Measurements from ENCODE around the gene LGI4.

Gene LGI4

GRCh38 chr19:35138305-35138892, 3.5 kb upstream of the LGI4 start, which contains the start of gene FXYD1:
Gene FXYD1, plus strand, starts transcription at chr19:35138824. Its CDS starts 1,256 bp downstream, at chr19:35140080.
- ATAC-seq (ENCODE audit: low read depth) (no peak), DNase-seq (ENCODE audit: low spot score) (no peak)
- no peak within 1 kb of the TSS for H3K4me3 ChIP-seq (ENCODE audit: severe bottlenecking)
- H3K27ac ChIP-seq (ENCODE audit: poor library complexity, severe bottlenecking): no peak within 1 kb of the TSS
- no peak for TF ChIP-seq CTCF (IDR thresholded peaks at IDR 0.05; ENCODE audit: poor library complexity, severe bottlenecking)
- H3K27me3 ChIP-seq (ENCODE audit: insufficient read depth, poor library complexity, severe bottlenecking): peaks cover 17% of the 10 kb centered on the region
- H3K4me1 ChIP-seq (ENCODE audit: insufficient read depth, poor library complexity, severe bottlenecking): peaks cover 4% of the 10 kb centered on the region
- H3K36me3 ChIP-seq (ENCODE audit: low read depth): no peaks in the 10 kb centered on the region
- no peaks in the 10 kb centered on the region for H3K9me3 ChIP-seq (ENCODE audit: severe bottlenecking)

GRCh38 chr19:35136977-35137702, 2.3 kb upstream of the LGI4 start:
- H3K4me1 ChIP-seq (ENCODE audit: insufficient read depth, poor library complexity, severe bottlenecking): no peaks in the 10 kb centered on the region
- ATAC-seq (ENCODE audit: low read depth): no peak

GRCh38 chr19:35136231-35136630, 1.4 kb upstream of the LGI4 start:
- TF ChIP-seq CTCF (IDR thresholded peaks at IDR 0.05; ENCODE audit: poor library complexity, severe bottlenecking): no peak
- H3K4me3 ChIP-seq (ENCODE audit: severe bottlenecking): no peak overlapping the region
- no peaks in the 10 kb centered on the region for H3K36me3 ChIP-seq (ENCODE audit: low read depth)
- DNase-seq (ENCODE audit: low spot score) (no peak), ATAC-seq (ENCODE audit: low read depth) (no peak)
- no peaks in the 10 kb centered on the region for H3K9me3 ChIP-seq (ENCODE audit: severe bottlenecking)
- no peaks in the 10 kb centered on the region for H3K4me1 ChIP-seq (ENCODE audit: insufficient read depth, poor library complexity, severe bottlenecking)
- no peak overlapping the region for H3K27ac ChIP-seq (ENCODE audit: poor library complexity, severe bottlenecking)
- H3K27me3 ChIP-seq (ENCODE audit: insufficient read depth, poor library complexity, severe bottlenecking): no peaks in the 10 kb centered on the region

More at GRCh38 chr19:35136977-35137702, 2.3 kb upstream of the LGI4 start:
- H3K9me3 ChIP-seq (ENCODE audit: severe bottlenecking): no peaks in the 10 kb centered on the region
- H3K27ac ChIP-seq (ENCODE audit: poor library complexity, severe bottlenecking): no peak overlapping the region
- no peak for TF ChIP-seq CTCF (IDR thresholded peaks at IDR 0.05; ENCODE audit: poor library complexity, severe bottlenecking)
- H3K36me3 ChIP-seq (ENCODE audit: low read depth): no peaks in the 10 kb centered on the region
- peaks cover 7% of the 10 kb centered on the region for H3K27me3 ChIP-seq (ENCODE audit: insufficient read depth, poor library complexity, severe bottlenecking)
- H3K4me3 ChIP-seq (ENCODE audit: severe bottlenecking): no peak overlapping the region
- DNase-seq (ENCODE audit: low spot score): no peak

- ATAC-seq (ENCODE audit: low read depth) (peak; percentile 83), DNase-seq (ENCODE audit: low spot score) (no peak)
- Histone ChIP-seq H3K4me3 (ENCODE audit: severe bottlenecking) (no peak overlapping the region), H3K36me3 (ENCODE audit: low read depth) (no peaks in the 10 kb centered on the region), H3K4me1 (ENCODE audit: insufficient read depth, poor library complexity, severe bottlenecking) (no peaks in the 10 kb centered on the region), H3K27ac (ENCODE audit: poor library complexity, severe bottlenecking) (no peak overlapping the region), H3K27me3 (ENCODE audit: insufficient read depth, poor library complexity, severe bottlenecking) (no peaks in the 10 kb centered on the region), H3K9me3 (ENCODE audit: severe bottlenecking) (no peaks in the 10 kb centered on the region)
- TF ChIP-seq CTCF (IDR thresholded peaks at IDR 0.05; ENCODE audit: poor library complexity, severe bottlenecking): peak; percentile 86
Measured at GRCh38 chr19:35135389-35135909, 590 bp upstream of the LGI4 start.
